Right cardiac atrium (tissue), 5 donors: Measurements from ENCODE around the gene E2F6. TPM values are rescaled to one million over a fixed set of nuclear protein-coding genes. Genes with fewer than 3 reads are reported as not detected.

Experiments
- ATAC-seq, 2 donors: fragments of 200-7000 bp; cut with Tn5 transposase; one replicate each; pipeline versions ENCODE4 v1.8.0 to v1.9.1; 2020; ENCODE audit warnings: moderate library complexity in 2 of 2, mild to moderate bottlenecking in 1 of 2
- DNase-seq, 3 donors: peaks; one replicate each; pipeline ENCODE4 v3.0.0-alpha.2; 2020
- H3K27ac ChIP-seq: one replicate; pipeline ENCODE4 v1.5.1; 2013; ENCODE audit warnings: mild to moderate bottlenecking, low read length, control low read depth, moderate library complexity
- H3K27me3 ChIP-seq: one replicate; pipeline ENCODE4 v1.6.1; 2013; ENCODE audit not compliant: control insufficient read depth, insufficient read depth
- H3K4me1 ChIP-seq: one replicate; pipeline ENCODE4 v1.6.1; 2013; ENCODE audit warnings: low read length; ENCODE audit not compliant: control insufficient read depth, insufficient read depth
- H3K4me3 ChIP-seq: one replicate; pipeline ENCODE4 v1.5.1; 2013; ENCODE audit warnings: low read length, control low read depth
- H3K9me3 ChIP-seq: one replicate; pipeline ENCODE4 v1.6.1; 2013; ENCODE audit warnings: low read length; ENCODE audit not compliant: control insufficient read depth
- WGBS: extraction: QIAGEN DNeasy Blood & Tissue Kit; methylation state at CpG from one replicate; pipeline ENCODE4 v1.1.7; 2013; 5-methylcytosine and 5-hydroxymethylcytosine counted together
- intact Hi-C, 4 donors: fragments of 100-400 bp; cut with DNase I; formaldehyde crosslinking; loops; one replicate each; pipeline versions ENCODE4 v1.11.0 to v1.14.0; 2022 to 2023
- polyA plus RNA-seq: library from polyadenylated mRNA; stranded (reverse); fragments of 200-250 nt; gene quantifications from one replicate; pipeline ENCODE4 v1.2.3, GENCODE V29; 2013
- total RNA-seq, 4 donors: library from RNA; stranded (reverse); fragmentation: NEBNext Ultra II Directional; extraction: Animal tissue kit (Norgen Biotek cat#: 25700); gene quantifications; one replicate each; pipeline ENCODE4 v1.2.1, GENCODE V29; 2021
- donor health status: healthy with polysubstance abuse.
- donor health status: DM: no; HTN: yes; CAD: no.
- donor health status: DM: no; HTN: no; CAD: no.
- donor health status: DM: no; HTN: yes; CAD: no; lungs with severe emphysema.
- donor health status: DM: yes; HTN: yes; CAD: no.

E2F6 gene
- total and polyA plus RNA-seq, 5 donors, result 10.9 to 19.9 (median 15.9) TPM

- no peak overlapping the region for H3K4me3 ChIP-seq
- 82% methylated on average over 3 of the region's 3 CpGs for WGBS
- no peaks in the 10 kb centered on the region for H3K27me3 ChIP-seq
- intact Hi-C loops, result no loop called here
- H3K4me1 ChIP-seq, result no peaks in the 10 kb centered on the region
- ATAC-seq, result no peak
- H3K27ac ChIP-seq, result no peak overlapping the region
- H3K9me3 ChIP-seq, result no peaks in the 10 kb centered on the region
- DNase-seq, result no peak
Measured at GRCh38 chr2:11492244-11492643, 26.3 kb upstream of the E2F6 start.

- Histone ChIP-seq H3K4me3 (no peak overlapping the region), H3K27ac (no peak overlapping the region), H3K4me1 (no peaks in the 10 kb centered on the region), H3K27me3 (no peaks in the 10 kb centered on the region), H3K9me3 (no peaks in the 10 kb centered on the region)
- WGBS, result 63% methylated on average over 3 of the region's 3 CpGs
- intact Hi-C loops, result no loop called here
- DNase-seq (no peak), ATAC-seq (no peak)
Measured at GRCh38 chr2:11491348-11491933, 25.5 kb upstream of the E2F6 start.

- 97% methylated on average over 5 of the region's 5 CpGs for WGBS
- no peak for DNase-seq
- no peaks in the 10 kb centered on the region for H3K4me1 ChIP-seq
- H3K27ac ChIP-seq, result no peak overlapping the region
- intact Hi-C loops, result no loop called here
- no peak overlapping the region for H3K4me3 ChIP-seq
- ATAC-seq, result no peak
- no peaks in the 10 kb centered on the region for H3K9me3 ChIP-seq
- H3K27me3 ChIP-seq, result no peaks in the 10 kb centered on the region
Measured at GRCh38 chr2:11490194-11490593, 24.2 kb upstream of the E2F6 start.

DNA sequence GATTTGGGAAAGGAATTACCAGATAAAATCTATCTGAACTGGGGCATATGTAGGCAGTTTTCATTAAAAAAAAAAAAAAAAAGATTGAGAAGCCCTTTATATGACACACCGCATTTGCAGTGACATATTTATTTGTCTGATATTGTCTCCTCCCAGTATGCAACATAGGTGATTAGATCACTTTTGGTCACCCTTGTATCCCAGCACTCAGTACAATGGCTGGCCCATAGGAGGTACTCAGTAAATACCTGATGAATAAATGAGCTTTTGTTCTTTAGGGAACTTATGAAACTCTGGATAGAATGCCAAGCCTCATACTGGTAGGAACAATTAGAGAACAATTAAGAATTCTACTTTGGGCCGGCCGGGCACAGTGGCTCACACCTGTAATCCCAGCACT is 22.8 kb upstream of the E2F6 start:
- no peak overlapping the region for H3K27ac ChIP-seq
- intact Hi-C loops, result loop anchor here in 1 of 4 donors (10.0 kb wide), 1 partner anchor 196 kb away; no protein-coding TSS in a partner anchor
- no peaks in the 10 kb centered on the region for H3K4me1 ChIP-seq
- 79% methylated on average over 3 of the region's 3 CpGs for WGBS
- no peak for ATAC-seq
- H3K4me3 ChIP-seq, result no peak overlapping the region
- no peak for DNase-seq
- H3K27me3 ChIP-seq, result no peaks in the 10 kb centered on the region
- H3K9me3 ChIP-seq, result no peaks in the 10 kb centered on the region

GRCh38 chr2:11483806-11484617 is 18.1 kb upstream of the E2F6 start:
- ATAC-seq, result no peak
- intact Hi-C loops, result loop anchor here in 1 of 4 donors (10.0 kb wide), 1 partner anchor 201 kb away; no protein-coding TSS in a partner anchor
- H3K27ac ChIP-seq, result no peak overlapping the region
- 61% methylated on average over 7 of the region's 7 CpGs for WGBS
- DNase-seq, result no peak
- H3K4me3 ChIP-seq, result peak overlapping the region; percentile 61
- H3K27me3 ChIP-seq, result no peaks in the 10 kb centered on the region
- no peaks in the 10 kb centered on the region for H3K9me3 ChIP-seq
- no peaks in the 10 kb centered on the region for H3K4me1 ChIP-seq

GRCh38 chr2:11482473-11483035 is 16.6 kb upstream of the E2F6 start:
- H3K27me3 ChIP-seq, result no peaks in the 10 kb centered on the region
- intact Hi-C loops, result loop anchor here in 1 of 4 donors (10.0 kb wide), 1 partner anchor 202 kb away; no protein-coding TSS in a partner anchor
- no peak overlapping the region for H3K27ac ChIP-seq
- peak; percentile 18 to 70 (median 61) for DNase-seq
- 2% methylated on average over 70 of the region's 70 CpGs for WGBS
- H3K9me3 ChIP-seq, result no peaks in the 10 kb centered on the region
- no peaks in the 10 kb centered on the region for H3K4me1 ChIP-seq
- ATAC-seq, result peak; percentile 49 to 60
- H3K4me3 ChIP-seq, result peak overlapping the region; percentile 61

DNA sequence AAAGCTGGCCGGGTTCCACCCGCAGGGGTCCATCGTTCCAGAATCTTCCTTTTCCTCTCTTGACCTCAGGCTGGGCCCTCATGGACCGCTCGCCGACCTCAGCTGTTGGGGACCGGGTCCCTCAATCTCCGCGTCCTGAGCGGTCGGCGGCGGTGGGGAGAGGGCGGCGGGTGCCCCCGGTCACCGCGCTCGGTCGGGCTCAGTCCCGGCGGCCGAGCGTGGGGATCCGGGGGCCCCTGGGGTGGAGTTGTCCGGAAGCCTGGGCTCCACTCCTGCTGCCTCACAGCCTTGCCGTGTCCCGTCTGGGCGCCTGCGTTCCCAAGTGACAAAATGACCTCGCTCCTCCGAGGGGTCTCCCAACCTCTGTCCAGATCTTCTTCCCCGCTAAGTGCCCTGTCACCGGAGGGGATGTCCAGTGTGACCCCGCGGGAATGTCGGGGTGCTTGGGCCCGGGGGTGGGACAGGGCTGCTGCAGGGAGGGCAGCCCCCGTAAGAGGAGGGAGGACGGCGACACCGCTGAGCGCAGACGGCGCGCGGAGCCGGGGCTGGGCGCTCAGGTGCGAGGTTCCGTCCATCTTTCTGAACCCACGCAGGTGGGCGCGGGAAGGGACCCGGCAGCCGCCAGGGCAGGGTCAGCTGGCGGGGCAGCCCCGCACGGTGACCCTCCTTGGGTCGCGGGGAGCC is 16.0 kb upstream of the E2F6 start:
- H3K9me3 ChIP-seq, result no peaks in the 10 kb centered on the region
- 39% methylated on average over 61 of the region's 61 CpGs for WGBS
- H3K4me1 ChIP-seq, result no peaks in the 10 kb centered on the region
- no peaks in the 10 kb centered on the region for H3K27me3 ChIP-seq
- intact Hi-C loops, result loop anchor here in 1 of 4 donors (10.0 kb wide), 1 partner anchor 203 kb away; no protein-coding TSS in a partner anchor
- no peak overlapping the region for H3K27ac ChIP-seq
- H3K4me3 ChIP-seq, result peak overlapping the region; percentile 61
- DNase-seq (peak in 2 of 3 donors; percentile 46 to 56), ATAC-seq (peak in 1 of 2 donors; percentile 25)

DNA sequence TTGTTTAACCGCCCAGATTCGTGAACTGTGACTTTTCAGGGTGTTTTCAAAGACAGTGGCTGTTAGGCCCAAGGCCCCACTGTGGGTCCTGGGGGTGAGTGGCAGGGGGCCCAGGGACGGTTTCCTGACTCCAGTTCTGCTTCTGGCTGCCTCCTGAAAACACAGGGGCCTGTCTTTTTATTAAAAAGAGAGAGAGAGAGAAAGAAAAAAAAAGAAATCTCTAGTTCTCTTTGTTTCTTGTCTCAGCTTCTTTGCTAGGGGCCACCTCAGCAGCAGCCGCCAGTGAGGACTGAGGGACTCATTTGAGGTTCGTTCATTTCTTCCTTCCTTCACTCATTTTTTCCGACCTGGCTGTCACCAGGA is 15.4 kb upstream of the E2F6 start:
- DNase-seq (no peak), ATAC-seq (no peak)
- 72% methylated on average over 6 of the region's 6 CpGs for WGBS
- no peak overlapping the region for H3K4me3 ChIP-seq
- H3K9me3 ChIP-seq, result no peaks in the 10 kb centered on the region
- intact Hi-C loops, result loop anchor here in 1 of 4 donors (10.0 kb wide), 1 partner anchor 203 kb away; no protein-coding TSS in a partner anchor
- H3K4me1 ChIP-seq, result no peaks in the 10 kb centered on the region
- H3K27ac ChIP-seq, result no peak overlapping the region
- H3K27me3 ChIP-seq, result no peaks in the 10 kb centered on the region

- no peaks in the 10 kb centered on the region for H3K27me3 ChIP-seq
- ATAC-seq, result no peak
- intact Hi-C loops, result loop anchor here in 1 of 4 donors (10.0 kb wide), 1 partner anchor 204 kb away; no protein-coding TSS in a partner anchor
Measured at GRCh38 chr2:11480859-11481258, 14.9 kb upstream of the E2F6 start.

GRCh38 chr2:11480406-11480805 is 14.4 kb upstream of the E2F6 start:
- WGBS, result 45% methylated on average over 4 of the region's 4 CpGs
- H3K9me3 ChIP-seq, result no peaks in the 10 kb centered on the region
- no peak overlapping the region for H3K27ac ChIP-seq
- DNase-seq (no peak), ATAC-seq (no peak)
- no peaks in the 10 kb centered on the region for H3K4me1 ChIP-seq
- H3K27me3 ChIP-seq, result no peaks in the 10 kb centered on the region
- no peak overlapping the region for H3K4me3 ChIP-seq
- intact Hi-C loops, result loop anchor here in 1 of 4 donors (10.0 kb wide), 1 partner anchor 204 kb away; no protein-coding TSS in a partner anchor

More at GRCh38 chr2:11480859-11481258, 14.9 kb upstream of the E2F6 start:
- DNase-seq, result no peak
- Histone ChIP-seq H3K9me3 (no peaks in the 10 kb centered on the region), H3K4me1 (no peaks in the 10 kb centered on the region), H3K27ac (no peak overlapping the region), H3K4me3 (no peak overlapping the region)
- WGBS, result 64% methylated on average over 7 of the region's 7 CpGs
